T-helper 17 cell (primary cell): ENCODE data around the gene PAH. TPM values are rescaled to one million over a fixed set of nuclear protein-coding genes. Genes with fewer than 3 reads are reported as not detected.
A peak's percentile ranks its signal among the peaks of the same experiment; 100 is the strongest.

ENCODE experiments used
- ATAC-seq: fragments of 150-1000 bp; cut with Tn5 transposase; 2 replicates; pipeline ENCODE4 v1.10.0; 2021; ENCODE audit warnings: mild to moderate bottlenecking, moderate library complexity
- DNase-seq, 3 donors: peaks; one replicate each; pipeline versions ENCODE4 v3.0.0 to v3.0.0-alpha.2; 2020 to 2021
- H3K9me3 ChIP-seq: one replicate; pipeline ENCODE4 v1.7.0; 2013; ENCODE audit warnings: low read length, mild to moderate bottlenecking; ENCODE audit not compliant: control insufficient read depth, poor library complexity, severe bottlenecking
- H3K27ac Mint-ChIP-seq: one replicate; pipeline ENCODE4 v1.8.0; 2022; ENCODE audit warnings: mild to moderate bottlenecking, moderate library complexity, mixed read lengths
- H3K27me3 Mint-ChIP-seq: one replicate; pipeline ENCODE4 v1.8.0; 2022; ENCODE audit warnings: mixed read lengths
- H3K36me3 Mint-ChIP-seq: one replicate; pipeline ENCODE4 v1.8.0; 2022; ENCODE audit warnings: low read depth, mixed read lengths
- H3K4me1 Mint-ChIP-seq: one replicate; pipeline ENCODE4 v1.8.0; 2022; ENCODE audit warnings: mild to moderate bottlenecking, mixed read lengths
- H3K4me3 Mint-ChIP-seq: one replicate; pipeline ENCODE4 v1.8.0; 2022; ENCODE audit warnings: mild to moderate bottlenecking, moderate library complexity, mixed read lengths
- total RNA-seq, 4 donors: library from RNA in 2 of 4; stranded (reverse) in 2 of 4; gene quantifications; one replicate each; pipeline ENCODE4 v1.2.3 and lab custom pipeline; 2022 to 2026

PAH gene
- total RNA-seq (1 to 10 TPM in 1 of 2 donors, under 1 TPM in 1; 0.15 to 1.4 TPM), total RNA-seq (lab: John Stamatoyannopoulos, UW) (0 reads per million in 2 donors)

- H3K4me1 Mint-ChIP-seq: no peaks in the 10 kb centered on the region
- H3K27me3 Mint-ChIP-seq: peaks cover 18% of the 10 kb centered on the region
- H3K4me3 Mint-ChIP-seq: peak within 1 kb of the TSS; percentile 82
- DNase-seq (no peak), ATAC-seq (peak; percentile 67)
- H3K27ac Mint-ChIP-seq: peak within 1 kb of the TSS; percentile 35
- no peaks in the 10 kb centered on the region for H3K36me3 Mint-ChIP-seq
- no peaks in the 10 kb centered on the region for H3K9me3 ChIP-seq
Observed at GRCh38 chr12:102917026-102917787, at the start of gene PAH. PAH (minus strand) TSS chr12:102917244; CDS start chr12:102917130, 114 bp downstream.

- H3K36me3 Mint-ChIP-seq: peaks cover 2% of the 10 kb centered on the region
- H3K4me3 Mint-ChIP-seq: peak overlapping the region; percentile 51
- H3K27ac Mint-ChIP-seq: no peak overlapping the region
- peaks cover 6% of the 10 kb centered on the region for H3K4me1 Mint-ChIP-seq
- DNase-seq (no peak), ATAC-seq (no peak)
- peaks cover 67% of the 10 kb centered on the region for H3K27me3 Mint-ChIP-seq
- peaks cover 2% of the 10 kb centered on the region for H3K9me3 ChIP-seq
Observed at GRCh38 chr12:102966200-102966863, 49.3 kb upstream of the PAH start.

GRCh38 chr12:102965281-102966155, 48.5 kb upstream of the PAH start:
- H3K4me3 Mint-ChIP-seq: peak overlapping the region; percentile 81
- DNase-seq: no peak
- H3K27ac Mint-ChIP-seq: no peak overlapping the region
- peaks cover 6% of the 10 kb centered on the region for H3K4me1 Mint-ChIP-seq
- no peak for ATAC-seq
- peaks cover 2% of the 10 kb centered on the region for H3K9me3 ChIP-seq
- H3K36me3 Mint-ChIP-seq: peaks cover 2% of the 10 kb centered on the region
- peaks cover 67% of the 10 kb centered on the region for H3K27me3 Mint-ChIP-seq

- ATAC-seq (peak; percentile 37), DNase-seq (no peak)
- peaks cover 65% of the 10 kb centered on the region for H3K27me3 Mint-ChIP-seq
- H3K36me3 Mint-ChIP-seq: peaks cover 2% of the 10 kb centered on the region
- peak overlapping the region; percentile 81 for H3K4me3 Mint-ChIP-seq
- peaks cover 6% of the 10 kb centered on the region for H3K4me1 Mint-ChIP-seq
- H3K9me3 ChIP-seq: peaks cover 2% of the 10 kb centered on the region
- no peak overlapping the region for H3K27ac Mint-ChIP-seq
Observed at GRCh38 chr12:102964872-102965271, 47.8 kb upstream of the PAH start.

- Mint-ChIP-seq H3K27ac (no peak overlapping the region), H3K36me3 (peaks cover 5% of the 10 kb centered on the region), H3K27me3 (peaks cover 69% of the 10 kb centered on the region), H3K4me1 (peaks cover 6% of the 10 kb centered on the region), H3K4me3 (no peak overlapping the region)
- H3K9me3 ChIP-seq: peaks cover 2% of the 10 kb centered on the region
- DNase-seq (no peak), ATAC-seq (no peak)
Observed at GRCh38 chr12:102963796-102964195, 46.8 kb upstream of the PAH start.

- H3K27ac Mint-ChIP-seq: no peak overlapping the region
- H3K36me3 Mint-ChIP-seq: peaks cover 5% of the 10 kb centered on the region
- DNase-seq: no peak
- no peak for ATAC-seq
- no peak overlapping the region for H3K4me3 Mint-ChIP-seq
- peaks cover 6% of the 10 kb centered on the region for H3K4me1 Mint-ChIP-seq
- peaks cover 2% of the 10 kb centered on the region for H3K9me3 ChIP-seq
- H3K27me3 Mint-ChIP-seq: peaks cover 66% of the 10 kb centered on the region
Observed at GRCh38 chr12:102962986-102963385, 45.9 kb upstream of the PAH start.

- Mint-ChIP-seq H3K36me3 (peaks cover 5% of the 10 kb centered on the region), H3K27me3 (peaks cover 66% of the 10 kb centered on the region), H3K4me3 (no peak overlapping the region), H3K4me1 (peaks cover 7% of the 10 kb centered on the region), H3K27ac (no peak overlapping the region)
- H3K9me3 ChIP-seq: peaks cover 2% of the 10 kb centered on the region
- ATAC-seq (no peak), DNase-seq (no peak)
Observed at GRCh38 chr12:102962532-102962931, 45.5 kb upstream of the PAH start.

GRCh38 chr12:102961466-102961855, 44.4 kb upstream of the PAH start:
- no peak for DNase-seq
- peaks cover 10% of the 10 kb centered on the region for H3K4me1 Mint-ChIP-seq
- H3K27ac Mint-ChIP-seq: no peak overlapping the region
- H3K9me3 ChIP-seq: peaks cover 2% of the 10 kb centered on the region
- no peak for ATAC-seq
- H3K36me3 Mint-ChIP-seq: peaks cover 5% of the 10 kb centered on the region
- no peak overlapping the region for H3K4me3 Mint-ChIP-seq
- H3K27me3 Mint-ChIP-seq: peaks cover 72% of the 10 kb centered on the region

- Mint-ChIP-seq H3K4me3 (no peak overlapping the region), H3K36me3 (peaks cover 5% of the 10 kb centered on the region), H3K4me1 (peaks cover 10% of the 10 kb centered on the region), H3K27ac (no peak overlapping the region), H3K27me3 (peaks cover 73% of the 10 kb centered on the region)
- no peak for ATAC-seq
- DNase-seq: no peak
- peaks cover 2% of the 10 kb centered on the region for H3K9me3 ChIP-seq
Observed at GRCh38 chr12:102960766-102961465, 43.9 kb upstream of the PAH start.

GRCh38 chr12:102959391-102959790, 42.3 kb upstream of the PAH start:
- H3K27ac Mint-ChIP-seq: no peak overlapping the region
- no peak for ATAC-seq
- H3K9me3 ChIP-seq: peaks cover 2% of the 10 kb centered on the region
- H3K36me3 Mint-ChIP-seq: peaks cover 3% of the 10 kb centered on the region
- H3K27me3 Mint-ChIP-seq: peaks cover 75% of the 10 kb centered on the region
- no peak for DNase-seq
- peak overlapping the region; percentile 0 for H3K4me3 Mint-ChIP-seq
- peaks cover 4% of the 10 kb centered on the region for H3K4me1 Mint-ChIP-seq

- peaks cover 3% of the 10 kb centered on the region for H3K36me3 Mint-ChIP-seq
- H3K27me3 Mint-ChIP-seq: peaks cover 79% of the 10 kb centered on the region
- no peak for ATAC-seq
- no peak for DNase-seq
- peaks cover 2% of the 10 kb centered on the region for H3K9me3 ChIP-seq
- peak overlapping the region; percentile 0 for H3K4me3 Mint-ChIP-seq
- no peak overlapping the region for H3K27ac Mint-ChIP-seq
- H3K4me1 Mint-ChIP-seq: peaks cover 4% of the 10 kb centered on the region
Observed at GRCh38 chr12:102958830-102959176, 41.8 kb upstream of the PAH start.

- H3K27me3 Mint-ChIP-seq: peaks cover 78% of the 10 kb centered on the region
- no peak overlapping the region for H3K27ac Mint-ChIP-seq
- H3K4me3 Mint-ChIP-seq: peak overlapping the region; percentile 81
- no peaks in the 10 kb centered on the region for H3K9me3 ChIP-seq
- DNase-seq (no peak), ATAC-seq (no peak)
- peaks cover 4% of the 10 kb centered on the region for H3K4me1 Mint-ChIP-seq
- peaks cover 3% of the 10 kb centered on the region for H3K36me3 Mint-ChIP-seq
Observed at GRCh38 chr12:102958073-102958829, 41.2 kb upstream of the PAH start.
